Fibroblast of the conjunctiva (primary cell): ENCODE measurements around the gene NFE2L3.
"Not testable (repeated sequence)": the region's sequence is repeated elsewhere in the genome, so short reads cannot be mapped to it uniquely, and the experiment has no call there.

Source experiments
- DNase-seq: peaks from one replicate; pipeline ENCODE4 v3.0.0-alpha.2; 2010; ENCODE audit warnings: low read depth

Gene NFE2L3

DNA sequence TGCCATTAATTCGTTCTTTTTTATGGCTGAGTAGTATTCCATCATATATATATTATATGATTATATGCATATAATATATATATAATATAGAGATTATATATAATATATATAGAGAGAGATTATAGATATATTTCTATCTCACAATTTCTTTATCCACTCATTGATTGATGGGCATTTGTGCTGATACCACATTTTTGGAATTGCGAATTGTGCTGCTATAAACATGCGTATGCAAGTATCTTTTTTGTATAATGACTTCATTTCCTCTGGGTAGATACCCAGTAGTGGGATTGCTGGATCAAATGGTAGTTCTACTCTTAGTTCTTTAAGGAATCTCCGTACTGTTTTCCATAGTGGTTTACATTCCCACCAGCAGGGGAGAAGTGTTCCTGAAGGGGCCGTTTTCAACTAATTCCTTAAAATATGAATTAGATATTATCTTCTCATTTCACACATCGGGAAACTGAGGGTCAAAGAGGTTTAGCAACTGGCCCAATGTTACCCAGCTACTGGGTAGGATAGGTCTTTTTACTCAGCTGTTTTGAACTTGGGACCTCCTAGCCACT is 16.5 kb downstream of the NFE2L3 start:
- DNase-seq, result no peak

DNA sequence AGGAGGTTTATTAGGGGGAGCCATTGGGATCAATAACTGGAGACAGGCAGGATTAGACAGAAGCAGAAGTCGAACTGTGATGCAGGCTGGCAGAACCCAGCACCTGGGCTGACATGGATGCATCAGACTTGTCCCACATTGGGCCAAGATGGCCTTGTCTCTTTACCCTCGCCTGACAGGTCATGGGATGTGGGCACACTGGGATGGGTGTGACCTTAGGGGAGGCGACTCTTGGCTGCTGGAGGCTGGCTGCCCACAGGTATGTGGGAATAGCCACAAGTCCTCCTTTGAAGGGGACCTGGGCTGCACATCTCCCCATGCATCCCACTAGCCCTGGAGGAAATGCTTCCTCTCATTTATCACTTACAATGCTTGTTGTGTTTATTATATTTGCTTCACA is 17.3 kb downstream of the NFE2L3 start:
- DNase-seq, result no peak

DNA sequence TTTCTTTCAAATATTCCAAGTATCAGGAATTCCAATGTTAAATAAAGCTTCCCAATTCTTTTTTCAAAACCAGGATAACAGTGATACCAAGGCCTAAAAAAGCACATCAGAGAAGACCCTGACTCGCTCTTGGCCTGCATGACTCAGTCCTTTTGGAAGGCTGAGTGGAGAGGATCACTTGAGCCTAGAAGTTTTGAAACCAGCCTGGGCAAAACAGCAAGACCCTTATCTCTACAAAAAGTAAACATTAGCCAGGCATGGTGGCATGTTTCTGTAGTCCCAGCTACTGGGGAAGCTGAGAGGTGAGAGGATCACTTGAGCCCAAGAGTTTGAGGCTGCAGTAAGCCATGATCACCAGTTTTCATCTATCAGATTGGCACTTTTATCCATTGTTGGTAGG is 18.7 kb downstream of the NFE2L3 start:
- DNase-seq, result no peak

DNA sequence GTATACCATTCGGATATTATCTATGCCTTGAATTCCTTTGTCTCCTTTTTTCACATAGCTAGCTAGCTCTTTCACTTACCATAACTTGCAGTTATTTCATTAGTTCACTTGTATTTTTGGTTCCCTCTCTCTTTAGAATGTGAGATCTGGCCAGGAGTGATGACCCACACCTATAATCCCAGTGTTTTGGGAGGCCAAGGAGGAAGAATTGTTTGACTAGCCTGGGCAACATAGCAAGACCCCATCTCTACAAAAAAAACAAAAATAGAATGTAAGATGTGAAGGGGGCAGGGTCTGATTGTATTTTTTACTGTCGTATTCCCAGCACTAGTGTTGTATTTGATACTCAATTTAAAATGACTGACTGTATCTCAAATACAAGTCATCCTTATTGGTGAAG is 19.6 kb downstream of the NFE2L3 start:
- no peak for DNase-seq

DNA sequence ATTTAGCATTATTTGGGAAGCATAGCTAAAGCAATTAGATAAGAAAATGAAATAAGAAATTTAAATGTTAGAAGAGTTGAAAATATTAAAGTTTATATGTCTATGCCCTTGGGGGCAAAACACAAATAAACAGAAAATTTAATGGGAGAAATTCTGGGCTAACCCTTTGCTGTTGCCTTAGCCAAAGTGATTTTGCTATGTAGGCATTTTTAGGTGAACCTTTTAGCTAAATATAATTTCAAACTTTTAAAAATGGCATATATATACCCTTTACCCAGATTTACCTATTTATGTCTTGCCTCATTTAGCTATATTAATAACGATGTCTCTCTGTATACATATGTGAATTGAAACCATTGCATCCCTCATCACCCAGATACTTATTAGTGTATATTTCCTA is 20.1 kb downstream of the NFE2L3 start:
- no peak for DNase-seq

DNA sequence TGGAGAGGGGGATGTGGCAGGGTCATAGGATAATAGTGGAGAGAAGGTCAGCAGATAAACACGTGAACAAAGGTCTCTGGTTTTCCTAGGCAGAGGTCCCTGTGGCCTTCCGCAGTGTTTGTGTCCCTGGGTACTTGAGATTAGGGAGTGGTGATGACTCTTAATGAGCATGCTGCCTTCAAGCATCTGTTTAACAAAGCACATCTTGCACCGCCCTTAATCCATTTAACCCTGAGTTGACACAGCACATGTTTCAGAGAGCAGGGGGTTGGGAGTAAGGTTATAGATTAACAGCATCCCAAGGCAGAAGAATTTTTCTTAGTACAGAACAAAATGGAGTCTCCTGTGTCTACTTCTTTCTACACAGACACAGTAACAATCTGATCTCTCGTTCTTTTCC is 23.9 kb downstream of the NFE2L3 start:
- DNase-seq, result not testable (repeated sequence)

DNA sequence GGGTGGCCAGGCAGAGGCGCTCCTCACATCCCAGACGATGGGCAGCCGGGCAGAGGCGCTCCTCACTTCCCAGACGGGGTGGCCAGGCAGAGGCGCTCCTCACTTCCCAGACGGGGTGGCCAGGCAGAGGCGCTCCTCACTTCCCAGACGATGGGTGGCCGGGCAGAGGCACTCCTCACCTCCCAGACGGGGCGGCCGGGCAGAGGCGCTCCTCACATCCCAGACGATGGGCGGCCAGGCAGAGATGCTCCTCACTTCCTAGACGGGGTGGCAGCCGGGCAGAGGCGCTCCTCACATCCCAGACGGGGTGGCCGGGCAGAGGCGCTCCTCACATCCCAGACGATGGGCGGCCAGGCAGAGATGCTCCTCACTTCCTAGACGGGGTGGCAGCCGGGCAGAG is 24.7 kb downstream of the NFE2L3 start:
- DNase-seq, result not testable (repeated sequence)

DNA sequence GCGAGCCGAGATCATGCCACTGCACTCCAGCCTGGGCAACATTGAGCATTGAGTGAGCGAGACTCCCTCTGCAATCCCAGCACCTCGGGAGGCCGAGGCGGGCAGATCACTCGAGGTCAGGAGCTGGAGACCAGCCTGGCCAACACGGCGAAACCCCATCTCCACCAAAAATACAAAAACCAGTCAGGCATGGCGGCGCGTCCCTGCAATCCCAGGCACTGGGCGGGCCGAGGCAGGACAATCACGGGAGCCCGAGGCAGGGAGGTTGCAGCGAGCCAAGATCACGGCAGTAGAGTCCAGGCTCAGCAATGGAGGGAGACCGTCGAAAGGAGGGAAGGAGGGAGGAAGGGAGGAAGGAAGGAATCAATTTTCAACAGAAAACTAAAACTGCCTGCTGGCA is 25.3 kb downstream of the NFE2L3 start:
- not testable (repeated sequence) for DNase-seq

DNA sequence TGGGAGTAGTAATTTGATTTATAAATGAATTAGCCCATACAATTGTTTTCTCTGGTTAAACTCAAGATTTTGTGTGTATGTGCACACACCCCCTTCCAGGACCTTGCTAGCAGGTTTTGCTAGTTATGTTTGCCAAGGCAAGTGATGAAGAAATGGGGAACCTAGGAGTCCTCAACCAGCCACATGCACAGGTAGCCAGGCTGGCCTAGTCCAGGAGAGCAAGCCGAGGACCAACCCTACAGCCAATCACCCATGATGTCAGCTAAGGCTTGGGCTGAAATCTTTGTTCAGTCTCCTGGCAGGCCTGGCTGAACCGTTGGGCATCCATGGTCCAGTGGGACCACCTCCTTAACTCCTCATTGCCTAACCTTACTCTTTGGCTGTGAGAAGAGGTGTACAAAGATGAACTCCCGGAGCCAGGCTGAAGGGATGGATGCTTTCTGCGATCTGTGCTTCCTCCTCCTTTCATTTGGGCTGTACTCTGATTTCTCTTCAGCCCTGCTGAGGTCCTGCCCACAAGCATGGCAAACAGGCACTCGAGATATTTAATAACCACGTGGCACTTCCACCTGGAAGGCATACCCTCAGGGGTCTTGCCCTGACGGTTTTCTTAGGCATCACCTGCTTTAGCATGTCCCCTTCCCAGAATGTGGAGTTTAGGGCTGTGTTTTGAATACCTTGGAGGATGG is 26.4 kb downstream of the NFE2L3 start:
- DNase-seq, result no peak

DNA sequence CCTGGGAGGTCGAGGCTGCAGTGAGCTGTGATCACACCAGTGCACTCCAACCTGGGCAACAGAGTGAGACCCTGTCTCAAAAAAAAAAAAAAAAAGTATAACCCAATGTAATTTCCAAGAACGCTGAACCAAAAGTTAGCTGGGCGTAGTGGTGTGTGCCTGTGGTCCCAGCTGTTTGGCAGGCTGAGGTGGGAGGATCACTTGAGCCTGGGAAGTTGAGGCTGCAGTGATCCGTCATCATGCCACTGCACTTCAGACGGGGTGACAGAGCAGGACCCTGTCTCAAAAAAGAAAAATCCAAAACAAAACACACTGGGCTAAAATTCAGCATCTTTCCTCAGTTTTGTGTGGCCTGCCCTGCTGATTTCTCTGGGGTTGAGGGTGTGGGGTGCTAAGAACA is 27.4 kb downstream of the NFE2L3 start:
- DNase-seq, result no peak

DNA sequence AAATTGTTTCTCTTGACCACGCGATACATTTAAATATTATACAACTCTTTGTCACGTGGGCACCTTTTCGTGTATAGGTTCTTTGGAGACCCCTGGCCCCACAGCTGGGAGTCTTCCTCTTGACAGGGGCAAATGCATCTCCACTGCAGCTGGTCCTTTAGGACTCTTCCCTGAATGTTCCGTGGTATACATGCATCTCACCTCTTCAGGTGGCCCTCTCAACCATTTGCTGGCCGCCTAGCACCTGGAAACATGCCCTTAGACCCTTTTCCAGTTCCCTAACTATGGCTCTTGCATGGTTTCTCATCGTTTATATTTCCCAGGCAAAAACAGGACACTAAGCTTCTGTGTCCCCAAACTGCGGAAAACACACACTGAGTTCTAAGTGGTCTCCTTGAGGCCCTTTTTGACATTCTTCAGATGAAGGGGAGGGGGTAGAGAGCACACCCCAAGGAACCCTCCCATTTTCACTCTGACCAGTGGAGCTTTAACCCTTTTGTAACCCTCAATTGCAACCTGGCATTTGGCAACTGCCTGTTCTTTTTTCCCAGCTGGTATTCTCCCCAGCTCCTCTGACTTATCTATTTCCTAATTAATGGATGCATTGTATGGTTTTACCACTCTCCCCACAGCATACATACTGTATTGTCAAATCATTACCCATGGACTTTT is 28.0 kb downstream of the NFE2L3 start:
- no peak for DNase-seq

DNA sequence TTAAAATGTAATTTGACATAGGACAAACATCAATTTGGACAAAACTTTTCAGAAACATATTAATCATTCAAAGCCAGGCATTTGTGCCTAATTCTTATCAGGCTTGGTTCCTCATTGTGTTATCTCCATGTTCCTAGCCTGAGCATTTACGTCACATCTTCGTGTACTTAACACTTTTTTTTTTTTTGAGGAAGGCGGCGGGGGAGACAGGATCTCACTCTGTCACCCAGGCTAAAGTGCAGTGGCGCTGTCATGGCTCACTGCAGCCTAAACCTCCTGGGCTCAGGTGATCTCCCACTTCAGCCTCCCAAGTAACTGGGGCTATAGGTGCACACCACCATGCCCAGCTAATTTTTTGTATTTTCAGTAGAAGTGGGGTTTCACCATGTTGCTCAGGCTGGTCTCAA is 28.8 kb downstream of the NFE2L3 start:
- no peak for DNase-seq

DNA sequence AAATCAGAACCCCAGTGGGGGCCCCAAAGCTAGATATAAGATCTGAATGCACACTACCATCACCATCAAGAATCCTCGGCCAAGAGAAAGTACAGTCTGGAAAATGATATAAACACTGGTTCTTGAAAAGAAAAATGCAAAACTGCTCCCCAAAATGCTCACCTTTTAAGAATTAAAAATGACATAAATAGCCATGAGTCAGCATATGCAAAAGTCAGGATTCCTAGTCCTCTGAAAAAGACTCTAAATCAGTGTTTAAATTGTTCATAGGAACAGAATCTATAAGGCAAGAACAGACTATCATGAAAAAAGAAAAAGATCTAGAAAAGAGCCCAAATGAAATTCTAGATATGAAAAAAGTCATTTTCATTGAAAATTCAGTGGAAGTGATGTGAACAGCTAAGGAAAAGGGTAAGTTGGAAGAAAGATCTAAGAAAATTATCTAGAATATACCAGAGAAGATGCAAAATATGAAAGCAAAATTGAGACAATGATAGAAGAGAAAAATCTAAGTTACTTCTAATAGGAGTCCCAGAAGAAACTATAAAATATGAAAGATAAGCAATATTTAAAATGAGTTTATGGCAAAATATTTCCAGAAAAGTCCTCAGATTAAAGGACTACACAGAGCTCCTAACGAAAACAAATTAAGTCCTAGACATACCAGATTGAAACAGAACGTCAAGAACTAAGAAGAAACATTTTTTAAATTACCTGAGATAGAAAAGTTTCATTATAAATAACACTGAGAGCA is 29.7 kb downstream of the NFE2L3 start:
- DNase-seq, result no peak

DNA sequence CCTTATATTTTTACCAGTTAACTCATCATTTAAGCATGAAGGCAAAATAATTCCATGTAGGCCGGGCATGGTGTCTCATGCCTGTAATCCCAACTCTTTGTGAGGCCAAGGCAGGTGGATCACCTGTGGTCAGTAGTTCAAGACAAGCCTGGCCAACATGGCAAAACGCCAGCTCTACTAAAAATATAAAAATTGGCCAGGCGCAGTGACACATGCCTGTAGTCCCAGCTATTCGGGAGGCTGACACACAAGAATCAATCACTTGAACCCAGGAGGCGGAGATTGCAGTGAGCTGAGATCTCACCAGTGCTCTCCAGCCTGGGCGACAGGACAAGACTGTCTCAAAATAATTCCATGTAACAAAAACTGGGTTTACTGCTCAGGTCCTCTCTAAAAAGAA is 30.3 kb downstream of the NFE2L3 start:
- DNase-seq, result no peak

DNA sequence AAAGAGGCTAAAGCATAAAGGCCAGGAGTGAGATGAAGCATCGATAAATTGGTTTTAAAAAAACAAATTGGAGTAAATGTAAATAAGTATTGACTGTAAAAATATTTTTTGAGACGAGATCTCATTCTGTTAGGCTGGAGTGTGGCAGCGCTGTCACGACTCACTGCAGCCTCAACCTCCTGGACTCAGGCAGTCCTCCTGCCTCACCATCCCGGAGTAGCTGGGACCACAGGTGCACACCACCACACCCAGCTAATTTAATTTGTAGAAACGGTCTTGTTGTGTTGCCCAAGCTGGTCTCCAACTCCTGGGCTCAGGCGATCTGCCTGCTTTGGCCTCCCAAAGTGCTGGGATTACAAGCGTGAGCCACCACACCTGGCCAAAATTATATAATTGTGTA is 30.7 kb downstream of the NFE2L3 start:
- DNase-seq, result no peak

DNA sequence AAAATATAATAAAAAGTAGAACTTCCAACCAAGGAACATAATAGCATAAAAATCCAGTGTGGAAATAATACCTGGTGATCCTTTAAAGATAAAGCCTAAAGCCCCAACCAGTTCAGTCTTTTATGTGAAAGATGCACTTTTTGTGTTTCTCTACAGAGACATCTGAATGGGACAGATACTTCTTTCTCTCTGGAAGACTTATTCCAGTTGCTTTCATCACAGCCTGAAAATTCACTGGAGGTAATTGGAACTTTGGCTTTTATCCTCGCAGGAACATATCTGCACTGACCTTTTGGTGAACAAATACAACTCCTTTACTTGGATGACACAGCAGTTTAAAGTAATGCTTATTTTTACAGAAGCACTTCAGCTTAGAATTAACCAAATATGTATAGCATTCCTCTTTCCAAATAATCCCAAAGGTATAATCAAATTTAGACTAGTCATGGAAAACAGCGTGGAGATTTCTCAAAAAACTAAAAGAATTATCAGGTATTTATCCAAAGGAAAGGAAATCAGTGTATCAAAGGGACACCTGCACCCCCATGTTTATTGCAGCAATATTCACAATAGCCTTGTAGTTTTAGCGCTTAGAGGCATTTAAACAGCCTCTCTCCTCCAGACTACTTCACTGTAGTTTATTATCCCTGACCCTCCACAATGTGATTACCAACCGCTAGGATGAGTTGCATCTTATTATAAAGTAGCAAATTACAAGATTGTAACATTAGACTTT is 31.7 kb downstream of the NFE2L3 start:
- no peak for DNase-seq

DNA sequence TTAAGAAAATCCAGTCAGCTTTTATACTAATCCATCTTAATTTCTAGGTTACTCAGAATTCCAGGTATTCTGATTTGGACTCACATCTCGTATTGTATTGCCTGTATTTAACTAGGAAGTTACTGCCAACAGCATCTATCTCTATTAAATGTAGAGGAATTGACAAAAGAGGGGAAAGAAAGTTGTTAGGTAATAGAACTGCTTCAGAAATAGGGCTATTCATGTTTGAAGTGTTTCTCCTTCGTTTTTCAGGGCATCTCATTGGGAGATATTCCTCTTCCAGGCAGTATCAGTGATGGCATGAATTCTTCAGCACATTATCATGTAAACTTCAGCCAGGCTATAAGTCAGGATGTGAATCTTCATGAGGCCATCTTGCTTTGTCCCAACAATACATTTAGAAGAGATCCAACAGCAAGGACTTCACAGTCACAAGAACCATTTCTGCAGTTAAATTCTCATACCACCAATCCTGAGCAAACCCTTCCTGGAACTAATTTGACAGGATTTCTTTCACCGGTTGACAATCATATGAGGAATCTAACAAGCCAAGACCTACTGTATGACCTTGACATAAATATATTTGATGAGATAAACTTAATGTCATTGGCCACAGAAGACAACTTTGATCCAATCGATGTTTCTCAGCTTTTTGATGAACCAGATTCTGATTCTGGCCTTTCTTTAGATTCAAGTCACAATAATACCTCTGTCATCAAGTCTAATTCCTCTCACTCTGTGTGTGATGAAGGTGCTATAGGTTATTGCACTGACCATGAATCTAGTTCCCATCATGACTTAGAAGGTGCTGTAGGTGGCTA is 32.5 kb downstream of the NFE2L3 start:
- not testable (repeated sequence) for DNase-seq

DNA sequence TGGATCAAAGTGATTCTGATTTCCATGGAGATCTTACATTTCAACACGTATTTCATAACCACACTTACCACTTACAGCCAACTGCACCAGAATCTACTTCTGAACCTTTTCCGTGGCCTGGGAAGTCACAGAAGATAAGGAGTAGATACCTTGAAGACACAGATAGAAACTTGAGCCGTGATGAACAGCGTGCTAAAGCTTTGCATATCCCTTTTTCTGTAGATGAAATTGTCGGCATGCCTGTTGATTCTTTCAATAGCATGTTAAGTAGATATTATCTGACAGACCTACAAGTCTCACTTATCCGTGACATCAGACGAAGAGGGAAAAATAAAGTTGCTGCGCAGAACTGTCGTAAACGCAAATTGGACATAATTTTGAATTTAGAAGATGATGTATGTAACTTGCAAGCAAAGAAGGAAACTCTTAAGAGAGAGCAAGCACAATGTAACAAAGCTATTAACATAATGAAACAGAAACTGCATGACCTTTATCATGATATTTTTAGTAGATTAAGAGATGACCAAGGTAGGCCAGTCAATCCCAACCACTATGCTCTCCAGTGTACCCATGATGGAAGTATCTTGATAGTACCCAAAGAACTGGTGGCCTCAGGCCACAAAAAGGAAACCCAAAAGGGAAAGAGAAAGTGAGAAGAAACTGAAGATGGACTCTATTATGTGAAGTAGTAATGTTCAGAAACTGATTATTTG is 33.3 kb downstream of the NFE2L3 start:
- DNase-seq, result no peak

DNA sequence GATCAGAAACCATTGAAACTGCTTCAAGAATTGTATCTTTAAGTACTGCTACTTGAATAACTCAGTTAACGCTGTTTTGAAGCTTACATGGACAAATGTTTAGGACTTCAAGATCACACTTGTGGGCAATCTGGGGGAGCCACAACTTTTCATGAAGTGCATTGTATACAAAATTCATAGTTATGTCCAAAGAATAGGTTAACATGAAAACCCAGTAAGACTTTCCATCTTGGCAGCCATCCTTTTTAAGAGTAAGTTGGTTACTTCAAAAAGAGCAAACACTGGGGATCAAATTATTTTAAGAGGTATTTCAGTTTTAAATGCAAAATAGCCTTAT is 33.8 kb downstream of the NFE2L3 start:
- no peak for DNase-seq

DNA sequence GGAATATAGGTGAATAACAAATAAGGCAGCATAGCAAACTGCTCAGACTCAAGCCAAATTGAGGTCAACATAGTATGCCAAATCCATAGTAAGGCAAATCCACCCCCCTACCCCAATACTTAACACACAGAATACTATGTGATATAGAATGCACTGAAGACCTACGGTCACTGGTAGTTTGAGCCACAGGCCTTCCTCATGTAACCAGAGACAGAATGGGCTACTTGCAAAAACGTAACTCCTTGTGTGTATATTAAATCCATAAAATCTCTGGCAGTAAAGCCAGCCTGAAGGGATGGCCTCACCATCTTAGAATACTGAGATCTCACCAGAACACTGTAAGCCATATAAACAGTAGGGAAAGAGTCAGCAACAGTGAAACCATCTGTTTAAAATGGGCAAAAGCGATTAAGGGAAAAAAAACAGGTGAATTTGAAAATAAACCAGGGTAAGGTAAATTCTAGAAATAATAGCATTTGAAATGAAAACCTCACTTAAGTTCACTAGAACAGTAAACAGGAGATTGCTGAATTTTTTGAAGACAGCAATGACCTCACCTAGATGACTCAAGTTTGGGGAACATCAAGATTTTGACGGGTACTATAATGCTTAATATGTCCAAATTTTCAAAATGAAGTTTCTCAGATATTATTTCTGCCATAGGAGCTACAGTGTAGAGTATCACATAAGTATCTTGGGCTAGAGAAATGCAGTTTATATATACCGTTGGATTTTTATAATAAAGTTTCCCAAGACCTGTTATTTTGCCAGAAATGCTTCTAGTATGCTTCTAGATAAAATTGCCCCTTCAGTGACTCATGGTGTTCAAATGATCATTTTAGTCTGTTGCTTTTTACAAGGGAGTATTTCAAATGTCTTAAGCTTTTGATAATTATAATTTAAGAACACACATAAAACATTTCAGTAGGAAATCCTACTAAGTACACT is 34.6 kb downstream of the NFE2L3 start:
- no peak for DNase-seq
